Naive thymus-derived CD8-positive, alpha-beta T cell (primary cell): ENCODE results near the gene PRKCE. TPM values are rescaled to one million over a fixed set of nuclear protein-coding genes. Genes with fewer than 3 reads are reported as not detected.
"Not testable (repeated sequence)": the region's sequence is repeated elsewhere in the genome, so short reads cannot be mapped to it uniquely, and the experiment has no call there.

Experiments
- ATAC-seq, 2 donors: fragments of 150-1000 bp; cut with Tn5 transposase in 1 of 2; sonication (Bioruptor Pico), chemical (Tn5 transposase) in 1 of 2; 1 replicate in 1 of 2; 2 replicates in 1 of 2; pipeline ENCODE4 v1.10.0; 2021; ENCODE audit warnings: mild to moderate bottlenecking in 2 of 2, moderate library complexity in 2 of 2
- POLR2A ChIA-PET: fragments of 350-600 bp; sonication (Branson Sonifier 250); formaldehyde crosslinking; loops from one replicate; lab custom pipeline; 2021; ENCODE audit warnings: antibody characterized with exemption; lab: Charles Lee
- DNase-seq, 10 donors: peaks; one replicate each; pipeline versions ENCODE4 v3.0.0 to v3.0.0-alpha.2; 2020 to 2022
- H3K27ac Mint-ChIP-seq, 10 donors: one replicate each; pipeline ENCODE4 v1.8.0; 2020 to 2022; ENCODE audit warnings: mild to moderate bottlenecking in 10 of 10, mixed read lengths in 10 of 10, moderate library complexity in 4 of 10, inconsistent platforms in 1 of 10
- H3K27me3 Mint-ChIP-seq, 5 donors: one replicate each; pipeline ENCODE4 v1.8.0; 2021 to 2022; ENCODE audit warnings: mixed read lengths in 5 of 5
- H3K36me3 Mint-ChIP-seq, 3 donors: one replicate each; pipeline ENCODE4 v1.8.0; 2020 to 2022; ENCODE audit warnings: mixed read lengths in 3 of 3, mild to moderate bottlenecking in 2 of 3, inconsistent platforms in 1 of 3
- H3K4me1 Mint-ChIP-seq, 4 donors: one replicate each; pipeline ENCODE4 v1.8.0; 2021 to 2022; ENCODE audit warnings: mixed read lengths in 4 of 4
- H3K4me3 Mint-ChIP-seq, 10 donors: one replicate each; pipeline ENCODE4 v1.8.0; 2020 to 2022; ENCODE audit warnings: mild to moderate bottlenecking in 10 of 10, mixed read lengths in 10 of 10, moderate library complexity in 6 of 10, inconsistent platforms in 1 of 10
- H3K9me3 Mint-ChIP-seq, 9 donors: one replicate each; pipeline ENCODE4 v1.8.0; 2020 to 2022; ENCODE audit warnings: mixed read lengths in 9 of 9, mild to moderate bottlenecking in 3 of 9, inconsistent platforms in 1 of 9, moderate library complexity in 1 of 9
- polyA plus RNA-seq, 3 donors: library from polyadenylated mRNA; unstranded; fragments of 300-500 nt; fragmentation: Illumina TruSeq; gene quantifications; one replicate each; pipeline ENCODE4 v1.2.3, GENCODE V29; 2021
- total RNA-seq, 8 experiments: library from RNA in 2 of 8; stranded (reverse) in 2 of 8; gene quantifications; one replicate each; pipeline ENCODE4 v1.2.3 and lab custom pipeline; 2021 to 2026

The PRKCE gene
- total and polyA plus RNA-seq, 5 experiments from 2014 or later, result 1.6 to 20.2 (median 2.7) TPM

DNA sequence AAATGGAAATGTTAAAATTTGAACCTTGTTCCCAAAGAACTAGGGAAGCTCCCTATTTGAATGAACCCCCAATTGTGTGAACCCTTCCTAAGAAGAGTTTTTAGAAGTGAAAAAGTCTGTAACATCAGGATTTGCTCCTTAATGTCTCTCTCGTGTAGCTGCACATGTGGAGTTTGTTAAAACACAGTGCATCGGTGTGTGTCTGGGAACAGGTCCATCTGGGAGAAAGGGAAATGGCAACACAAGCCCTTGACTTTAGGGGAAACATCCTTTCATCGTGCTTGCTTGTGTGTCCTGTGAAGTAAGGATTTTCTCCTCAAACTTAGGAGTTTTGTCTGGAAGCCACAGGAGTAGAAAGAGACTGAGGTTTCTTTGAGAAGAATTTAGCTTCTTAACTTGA lies 203.9 kb downstream of the PRKCE start:
- no peaks in the 10 kb centered on the region for H3K9me3 Mint-ChIP-seq
- POLR2A ChIA-PET, result no interaction called here
- no peaks in the 10 kb centered on the region for H3K27me3 Mint-ChIP-seq
- no peak for DNase-seq
- H3K36me3 Mint-ChIP-seq, result peaks cover 0 to 4% (median 0%) of the 10 kb centered on the region in 3 donors
- peaks cover 14 to 43% (median 23%) of the 10 kb centered on the region in 4 donors for H3K4me1 Mint-ChIP-seq
- ATAC-seq, result no peak
- no peak overlapping the region for H3K4me3 Mint-ChIP-seq
- no peak overlapping the region for H3K27ac Mint-ChIP-seq

DNA sequence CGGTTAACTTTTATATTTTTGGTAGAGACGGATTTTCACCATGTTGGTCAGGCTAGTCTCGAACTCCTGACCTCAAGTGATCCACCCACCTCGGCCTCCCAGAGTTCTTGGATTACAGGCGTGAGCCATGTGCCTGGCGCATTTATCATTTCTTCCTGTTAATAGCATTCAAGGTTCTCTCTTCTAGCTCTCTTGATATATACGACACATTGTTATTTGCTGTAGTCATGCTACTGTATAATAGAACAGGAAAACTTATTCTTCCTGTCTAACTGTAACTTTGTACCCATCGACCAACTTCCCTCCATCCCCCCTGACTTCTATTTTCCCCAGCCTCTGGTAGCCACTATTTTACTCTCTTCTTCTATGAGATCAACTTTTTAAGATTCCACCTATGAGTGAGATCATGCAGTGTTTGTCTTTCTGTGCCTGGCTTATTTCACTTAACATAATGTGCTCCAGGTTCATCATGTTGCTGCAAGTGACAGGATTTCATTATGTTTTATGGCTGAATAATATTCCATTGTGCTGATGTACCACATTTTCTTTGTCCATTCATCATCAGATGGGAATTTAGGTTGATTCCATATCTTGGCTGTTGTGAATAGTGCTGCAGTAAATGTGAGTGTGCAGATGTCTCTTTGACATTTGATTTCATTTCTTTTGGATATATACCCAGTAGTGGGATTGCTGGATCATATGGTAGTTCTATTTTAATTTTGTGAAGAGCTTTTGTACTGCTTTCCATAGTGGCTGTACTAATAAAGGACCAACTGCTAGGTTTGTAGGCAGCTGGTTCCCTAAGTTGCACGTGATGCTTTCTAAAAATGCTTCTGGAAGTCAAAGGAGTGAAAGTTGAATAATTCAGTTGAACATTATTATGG lies 205.2 kb downstream of the PRKCE start:
- ATAC-seq, result no peak
- Mint-ChIP-seq H3K27me3 (no peaks in the 10 kb centered on the region), H3K4me1 (peaks cover 21 to 53% (median 31%) of the 10 kb centered on the region in 4 donors), H3K27ac (peak overlapping the region in 3 of 10 donors; percentile 26 to 74 (median 34)), H3K4me3 (no peak overlapping the region), H3K36me3 (no peaks in the 10 kb centered on the region), H3K9me3 (no peaks in the 10 kb centered on the region)
- POLR2A ChIA-PET, result no interaction called here
- no peak for DNase-seq

DNA sequence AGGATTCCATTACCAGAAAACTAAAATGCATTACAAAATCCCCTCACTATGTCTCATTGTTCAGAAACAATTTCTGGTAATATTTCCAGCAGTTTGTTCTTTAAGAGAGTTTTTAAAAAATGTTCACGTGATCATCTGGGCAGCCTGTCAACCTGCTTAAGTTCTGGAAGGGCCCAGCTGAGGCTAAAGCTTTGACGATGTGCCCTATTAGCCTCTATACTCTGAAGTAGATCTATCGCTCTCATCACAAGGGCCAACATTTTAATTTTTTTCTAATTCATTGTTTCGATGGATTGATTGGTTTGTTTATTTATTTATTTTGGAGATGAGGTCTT lies 205.8 kb downstream of the PRKCE start:
- no peak for DNase-seq
- H3K4me1 Mint-ChIP-seq, result peaks cover 23 to 52% (median 35%) of the 10 kb centered on the region in 4 donors
- peak overlapping the region in 3 of 10 donors; percentile 26 to 91 (median 82) for H3K27ac Mint-ChIP-seq
- POLR2A ChIA-PET, result no interaction called here
- H3K4me3 Mint-ChIP-seq, result no peak overlapping the region
- ATAC-seq, result no peak
- no peaks in the 10 kb centered on the region for H3K27me3 Mint-ChIP-seq
- H3K9me3 Mint-ChIP-seq, result no peaks in the 10 kb centered on the region
- no peaks in the 10 kb centered on the region for H3K36me3 Mint-ChIP-seq

DNA sequence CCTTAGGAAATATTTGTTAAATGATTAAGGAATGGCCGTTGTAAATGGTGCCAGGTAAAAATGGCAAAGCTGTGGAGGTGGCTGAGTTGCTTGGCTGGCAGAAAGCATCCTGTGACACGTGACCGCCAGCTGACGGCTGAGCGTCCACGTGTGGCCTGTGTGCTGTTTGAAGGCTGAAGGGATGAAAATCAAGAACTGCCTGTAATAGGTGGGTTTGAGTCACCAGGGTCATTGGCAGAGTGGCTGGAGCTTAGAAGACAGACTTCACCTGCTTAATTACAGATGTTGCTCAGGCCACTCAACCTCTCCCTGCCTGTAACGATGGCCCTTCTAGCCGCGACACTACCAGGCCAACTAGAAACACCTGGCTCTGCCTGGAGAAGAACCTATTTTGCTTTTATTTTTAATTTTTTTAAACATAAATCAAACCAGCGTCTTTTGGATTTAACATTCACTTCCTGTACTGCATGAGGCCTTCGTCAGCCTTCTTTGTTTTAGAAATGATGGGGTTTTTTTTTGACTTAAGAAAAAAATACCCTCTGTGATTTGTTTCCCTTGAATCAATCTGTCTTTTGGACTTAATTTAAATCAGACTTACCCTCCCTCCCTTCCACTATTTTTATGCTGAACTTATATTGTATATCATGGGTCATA lies 206.5 kb downstream of the PRKCE start:
- H3K27me3 Mint-ChIP-seq, result no peaks in the 10 kb centered on the region
- peaks cover 26 to 53% (median 42%) of the 10 kb centered on the region in 4 donors for H3K4me1 Mint-ChIP-seq
- POLR2A ChIA-PET, result no interaction called here
- peak overlapping the region; percentile 48 to 94 (median 80) for H3K27ac Mint-ChIP-seq
- peak overlapping the region in 7 of 10 donors; percentile 4 to 64 (median 38) for H3K4me3 Mint-ChIP-seq
- ATAC-seq, result peak; percentile 38 to 52
- H3K36me3 Mint-ChIP-seq, result no peaks in the 10 kb centered on the region
- peak in 4 of 10 donors; percentile 0 to 51 (median 32) for DNase-seq
- no peaks in the 10 kb centered on the region for H3K9me3 Mint-ChIP-seq

DNA sequence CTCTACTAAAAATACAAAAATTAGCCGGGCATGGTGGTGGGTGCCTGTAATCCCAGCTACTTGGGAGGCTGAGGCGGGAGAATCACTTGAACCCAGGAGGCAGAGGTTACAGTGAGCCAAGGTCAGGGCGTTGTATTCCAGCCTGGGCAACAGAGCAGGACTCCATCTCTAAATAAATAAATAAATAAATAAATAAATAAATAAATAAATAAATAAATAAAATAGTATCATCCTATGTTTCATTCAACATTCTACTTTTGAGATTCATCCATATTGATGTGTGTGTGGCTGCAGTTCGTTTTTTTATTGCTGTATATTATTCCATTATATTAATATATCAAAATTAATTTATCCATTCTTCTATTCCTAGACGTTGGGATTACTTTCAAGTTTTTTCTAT lies 207.4 kb downstream of the PRKCE start:
- H3K27me3 Mint-ChIP-seq, POLR2A ChIA-PET, H3K4me3 Mint-ChIP-seq, H3K9me3 Mint-ChIP-seq, H3K36me3 Mint-ChIP-seq, DNase-seq, ATAC-seq: not testable (repeated sequence)
- H3K27ac Mint-ChIP-seq, result peak overlapping the region in 3 of 10 donors; percentile 50 to 94 (median 74)
- H3K4me1 Mint-ChIP-seq, result peaks cover 31 to 54% (median 46%) of the 10 kb centered on the region in 4 donors

DNA sequence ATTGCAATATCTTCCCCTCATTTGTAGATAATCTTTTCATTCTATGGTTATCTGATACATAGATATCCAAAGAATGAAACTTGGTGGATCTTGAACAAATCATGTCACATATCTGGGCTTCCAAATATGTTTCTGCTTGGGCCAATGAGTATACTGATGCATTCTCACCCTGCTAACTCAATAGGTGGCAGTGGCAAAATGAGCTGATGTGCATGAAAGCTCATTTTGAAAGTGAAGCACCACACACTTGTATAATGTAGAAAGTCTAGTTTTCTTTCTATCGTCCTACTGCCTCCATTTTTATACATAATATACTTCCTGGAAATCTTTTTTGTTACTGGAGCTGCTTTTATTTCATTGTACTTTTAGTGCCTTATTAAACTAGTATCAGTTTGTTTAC lies 208.2 kb downstream of the PRKCE start:
- Mint-ChIP-seq H3K27ac (peak overlapping the region in 9 of 10 donors; percentile 37 to 98 (median 96)), H3K9me3 (no peaks in the 10 kb centered on the region), H3K4me3 (peak overlapping the region in 6 of 10 donors; percentile 5 to 91 (median 89)), H3K4me1 (peaks cover 31 to 54% (median 46%) of the 10 kb centered on the region in 4 donors), H3K36me3 (no peaks in the 10 kb centered on the region), H3K27me3 (no peaks in the 10 kb centered on the region)
- DNase-seq (no peak), ATAC-seq (no peak)
- POLR2A ChIA-PET, result no interaction called here

DNA sequence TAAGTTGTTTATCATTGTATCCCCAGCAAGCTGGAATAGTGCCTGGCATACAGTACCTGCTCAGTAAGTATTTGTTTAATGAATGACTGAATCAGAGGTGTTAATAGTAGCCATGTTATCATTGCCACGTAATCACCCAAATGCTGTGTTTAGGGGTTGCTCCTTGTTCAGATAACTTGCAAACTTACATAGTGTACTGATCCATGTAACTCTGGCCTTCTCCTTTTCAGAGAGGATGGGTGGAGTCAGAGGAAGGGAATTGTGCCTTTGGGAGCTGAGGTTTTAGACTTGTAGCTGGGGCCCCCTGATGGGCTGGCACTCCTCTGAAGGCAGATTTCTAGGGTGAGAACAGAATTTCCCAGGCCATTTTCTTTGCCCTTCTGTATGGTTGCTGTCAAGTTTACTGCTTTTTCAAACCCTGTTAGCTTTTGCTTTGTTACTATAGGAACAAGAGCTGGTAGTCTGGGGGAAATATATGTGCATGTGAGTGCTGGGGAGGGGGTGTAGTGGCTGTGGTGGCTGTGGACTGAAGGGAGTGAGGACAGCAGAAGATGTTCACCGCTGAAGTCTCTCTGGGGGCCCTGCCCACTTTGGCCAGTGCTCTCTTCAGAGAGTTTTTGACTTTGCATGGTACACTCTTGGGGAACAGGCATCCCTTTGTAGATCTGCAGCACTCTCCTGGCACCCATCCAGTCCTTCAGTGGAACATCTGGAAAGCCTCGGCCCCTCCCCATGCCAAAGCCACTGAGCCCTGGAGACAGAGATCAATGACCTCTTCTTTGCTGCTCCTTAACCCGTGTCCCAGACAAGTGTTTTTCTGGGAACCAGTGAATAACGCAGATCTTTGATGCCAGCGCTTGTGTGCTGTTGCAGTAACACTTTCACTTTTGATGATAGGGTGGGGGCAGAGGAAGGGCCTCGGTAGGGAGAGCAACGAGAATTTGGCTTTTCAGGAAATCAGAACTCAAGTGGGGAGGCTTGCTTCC lies 209.0 kb downstream of the PRKCE start:
- ATAC-seq, result peak; percentile 71 to 76
- POLR2A ChIA-PET, result no interaction called here
- no peaks in the 10 kb centered on the region for H3K36me3 Mint-ChIP-seq

DNA sequence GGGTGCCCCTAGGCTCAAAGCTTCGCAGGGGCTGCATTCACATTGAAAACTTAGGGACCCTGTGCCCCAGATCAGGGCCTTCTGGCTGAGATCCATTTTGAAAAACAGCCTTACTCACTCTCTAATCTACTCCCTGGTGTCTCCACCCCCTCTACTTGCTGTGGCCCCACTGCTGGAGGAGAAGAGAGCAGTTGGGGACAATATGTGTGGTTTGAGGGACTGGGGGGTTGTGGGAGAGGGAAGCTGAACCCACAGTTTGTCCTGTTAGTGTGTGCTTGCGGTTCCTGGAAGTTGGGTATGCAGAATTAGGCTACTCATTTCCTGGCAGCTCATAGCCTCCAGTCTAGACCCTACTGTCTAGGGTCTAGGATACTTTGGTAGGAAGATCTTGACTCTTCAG lies 211.4 kb downstream of the PRKCE start:
- H3K4me3 Mint-ChIP-seq, result peak overlapping the region in 1 of 10 donors; percentile 7
- DNase-seq (no peak), ATAC-seq (no peak)
- peaks cover 27 to 43% (median 40%) of the 10 kb centered on the region in 4 donors for H3K4me1 Mint-ChIP-seq
- H3K9me3 Mint-ChIP-seq, result no peaks in the 10 kb centered on the region
- H3K36me3 Mint-ChIP-seq, result no peaks in the 10 kb centered on the region
- H3K27ac Mint-ChIP-seq, result peak overlapping the region in 2 of 10 donors; percentile 9 to 61
- POLR2A ChIA-PET, result no interaction called here
- H3K27me3 Mint-ChIP-seq, result no peaks in the 10 kb centered on the region

More for the DNA sequence above, 209.0 kb downstream of the PRKCE start:
- no peaks in the 10 kb centered on the region for H3K27me3 Mint-ChIP-seq
- peak overlapping the region; percentile 86 to 94 (median 90) for H3K4me3 Mint-ChIP-seq
- peak in 7 of 10 donors; percentile 13 to 59 (median 34) for DNase-seq
- H3K9me3 Mint-ChIP-seq, result no peaks in the 10 kb centered on the region
- H3K4me1 Mint-ChIP-seq, result peaks cover 31 to 52% (median 46%) of the 10 kb centered on the region in 4 donors
- peak overlapping the region; percentile 87 to 98 (median 95) for H3K27ac Mint-ChIP-seq

DNA sequence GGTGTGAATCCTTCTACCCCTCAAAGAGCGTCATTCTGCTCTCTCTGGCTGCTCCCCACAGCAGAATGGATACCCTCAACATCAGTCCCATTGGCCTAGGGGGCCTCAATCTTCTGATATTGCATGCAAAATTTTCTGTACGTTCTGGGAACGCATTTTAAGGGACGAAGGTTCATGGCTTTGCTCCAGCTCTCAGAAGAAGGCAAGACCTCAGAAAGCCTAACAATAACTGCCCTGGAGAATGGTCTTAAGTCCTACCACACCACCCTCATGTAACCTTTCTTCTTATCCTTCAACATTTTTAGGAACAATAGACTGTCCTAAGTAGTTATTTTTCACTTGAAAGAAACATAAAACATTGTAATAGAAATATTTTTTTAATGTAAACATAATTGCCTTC lies 212.6 kb downstream of the PRKCE start:
- peak overlapping the region in 1 of 10 donors; percentile 37 for H3K27ac Mint-ChIP-seq
- no peaks in the 10 kb centered on the region for H3K9me3 Mint-ChIP-seq
- POLR2A ChIA-PET, result no interaction called here
- H3K27me3 Mint-ChIP-seq, result no peaks in the 10 kb centered on the region
- H3K4me3 Mint-ChIP-seq, result no peak overlapping the region
- H3K36me3 Mint-ChIP-seq, result no peaks in the 10 kb centered on the region
- DNase-seq, result no peak
- ATAC-seq, result no peak
- peaks cover 27 to 42% (median 38%) of the 10 kb centered on the region in 4 donors for H3K4me1 Mint-ChIP-seq

DNA sequence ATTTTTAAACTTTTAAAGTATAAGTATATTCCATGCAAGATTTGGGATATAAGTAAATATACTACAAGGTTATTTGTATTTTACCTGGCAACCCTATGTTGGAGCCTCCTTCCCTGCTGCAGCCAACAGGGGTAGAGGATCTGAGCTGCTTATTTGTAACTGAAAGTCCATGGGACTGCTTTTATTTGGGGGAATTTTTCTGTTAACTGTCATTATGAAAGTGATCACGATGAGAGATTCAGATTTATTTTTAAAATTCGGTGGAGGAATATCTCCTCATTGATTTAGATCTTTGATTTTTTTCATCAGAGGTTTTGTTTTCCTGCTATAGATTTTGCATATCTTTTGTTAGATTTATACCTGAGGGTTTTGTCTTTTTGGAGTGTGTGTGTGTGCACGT lies 215.9 kb downstream of the PRKCE start:
- H3K36me3 Mint-ChIP-seq, result peaks cover 0 to 2% (median 0%) of the 10 kb centered on the region in 3 donors
- no peaks in the 10 kb centered on the region for H3K9me3 Mint-ChIP-seq
- H3K4me1 Mint-ChIP-seq, result peaks cover 7 to 18% (median 14%) of the 10 kb centered on the region in 4 donors
- DNase-seq (no peak), ATAC-seq (no peak)
- H3K27me3 Mint-ChIP-seq, result no peaks in the 10 kb centered on the region
- H3K4me3 Mint-ChIP-seq, result no peak overlapping the region
- no peak overlapping the region for H3K27ac Mint-ChIP-seq
- POLR2A ChIA-PET, result no interaction called here

DNA sequence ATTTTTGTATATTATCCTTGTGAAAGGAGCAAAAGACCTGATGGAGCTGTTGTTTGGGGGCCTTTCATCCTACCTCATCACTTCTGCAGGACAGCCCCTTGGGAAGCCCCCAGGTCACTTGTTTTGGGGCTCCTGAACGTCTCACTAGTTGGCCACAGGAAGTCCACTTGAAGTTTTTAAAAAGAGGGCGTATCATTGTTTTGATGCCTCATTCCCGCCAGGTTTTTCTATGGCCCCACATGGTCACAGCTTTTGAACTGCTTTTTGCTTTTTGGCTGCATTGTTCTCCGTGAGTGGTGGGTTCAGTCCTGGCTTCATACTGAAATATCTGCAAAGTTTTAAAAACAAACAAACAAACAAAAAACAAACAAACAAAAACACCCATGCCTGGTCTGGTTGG lies 216.3 kb downstream of the PRKCE start:
- Mint-ChIP-seq H3K9me3 (no peaks in the 10 kb centered on the region), H3K4me3 (no peak overlapping the region), H3K4me1 (peaks cover 6 to 17% (median 11%) of the 10 kb centered on the region in 4 donors), H3K27ac (no peak overlapping the region), H3K27me3 (no peaks in the 10 kb centered on the region), H3K36me3 (peaks cover 0 to 2% (median 0%) of the 10 kb centered on the region in 3 donors)
- POLR2A ChIA-PET, result no interaction called here
- ATAC-seq (no peak), DNase-seq (no peak)

DNA sequence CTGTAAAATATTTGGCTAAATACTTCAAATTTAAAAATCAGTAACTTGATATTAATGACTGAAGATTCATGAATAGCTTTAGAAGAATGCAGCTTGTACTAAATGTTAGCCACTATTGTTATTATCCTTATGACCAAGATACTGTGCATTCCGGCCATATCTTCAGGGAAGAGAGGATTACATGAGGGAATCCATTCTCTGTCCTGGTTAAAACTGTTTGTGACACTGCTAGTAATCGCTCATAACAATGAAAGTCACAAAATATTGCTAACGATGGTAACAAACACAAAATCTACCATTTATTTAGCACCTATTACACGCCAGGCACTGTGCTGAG lies 217.7 kb downstream of the PRKCE start:
- no peaks in the 10 kb centered on the region for H3K27me3 Mint-ChIP-seq
- no peak for DNase-seq
- H3K9me3 Mint-ChIP-seq, result peaks cover 0 to 4% (median 0%) of the 10 kb centered on the region in 9 donors
- ATAC-seq, result no peak
- H3K27ac Mint-ChIP-seq, result no peak overlapping the region
- no peak overlapping the region for H3K4me3 Mint-ChIP-seq
- peaks cover 0 to 2% (median 2%) of the 10 kb centered on the region in 3 donors for H3K36me3 Mint-ChIP-seq
- H3K4me1 Mint-ChIP-seq, result peaks cover 3 to 19% (median 4%) of the 10 kb centered on the region in 4 donors
- POLR2A ChIA-PET, result no interaction called here
